GM12878 (cell line): ENCODE measurements around the gene KCTD12.

Experiments used
- BHLHE40 ChIP-seq, 2 experiments: fragments of 450-650 bp in 1 of 2; IDR thresholded peaks; 2 replicates each; pipeline ENCODE4 v1.6.1; 2011 to 2017; ENCODE audit warnings: low read depth in 2 of 2, borderline replicate concordance in 1 of 2, improper control_type of control experiment in 1 of 2, low read length in 1 of 2, mild to moderate bottlenecking in 1 of 2
- CEBPZ ChIP-seq: fragments of 150-350 bp; IDR thresholded peaks from 2 replicates; pipeline ENCODE4 v1.6.1; 2016; ENCODE audit warnings: low read depth, low read length
- CTCF ChIP-seq, 3 experiments: IDR thresholded peaks in 2 of 3; conservative IDR thresholded peaks in 1 of 3; 2 replicates each; pipeline ENCODE4 v1.5.1; 2011; ENCODE audit warnings: low read depth in 3 of 3, low read length in 3 of 3, mild to moderate bottlenecking in 3 of 3, control low read depth in 2 of 3, moderate library complexity in 2 of 3, inconsistent platforms in 1 of 3, mixed read lengths in 1 of 3; ENCODE audit not compliant: control insufficient read depth in 2 of 3, insufficient read depth in 1 of 3; ENCODE audit errors: extremely low read depth in 1 of 3
- KDM1A ChIP-seq: fragments of 200-600 bp; sonication (generic); IDR thresholded peaks from 2 replicates; pipeline ENCODE4 v1.6.1; 2016; ENCODE audit warnings: borderline replicate concordance
- MTA3 ChIP-seq: IDR thresholded peaks from 2 replicates; pipeline ENCODE4 v1.6.1; 2012; ENCODE audit warnings: low read length, inconsistent platforms, borderline replicate concordance
- POLR2A ChIP-seq: IDR thresholded peaks from 2 replicates; pipeline ENCODE4 v1.6.1; 2011; ENCODE audit warnings: low read depth, mild to moderate bottlenecking, low read length
- SIN3A ChIP-seq: IDR thresholded peaks from 2 replicates; pipeline ENCODE4 v1.6.1; 2012; ENCODE audit warnings: low read depth, low read length, improper control_type of control experiment

- no peak for TF ChIP-seq BHLHE40 (IDR thresholded peaks at IDR 0.05; ENCODE audit: borderline replicate concordance in 1 of 2, low read depth in 2 of 2, low read length in 1 of 2)
- no peak for TF ChIP-seq MTA3
- TF ChIP-seq CEBPZ: no peak
- TF ChIP-seq CTCF (IDR thresholded peaks at IDR 0.05 in 2 of 3, conservative IDR thresholded peaks at IDR 0.05 in 1 of 3; ENCODE audit: control insufficient read depth in 2 of 3, extremely low read depth in 1 of 3, insufficient read depth in 1 of 3, low read depth in 3 of 3, low read length in 3 of 3): no peak
- no peak for TF ChIP-seq SIN3A
- TF ChIP-seq POLR2A: no peak
- TF ChIP-seq KDM1A: no peak
These were observed 14.8 kb downstream of the KCTD12 start for GRCh38 chr13:76871432-76871831.
